ENCODE data around the gene TRIM28.
"Not testable (repeated sequence)": the region's sequence is repeated elsewhere in the genome, so short reads cannot be mapped to it uniquely, and the experiment has no call there.

Gene TRIM28

GRCh38 chr19:58519355-58520256, 24.3 kb upstream of the TRIM28 start, which contains the start of gene ZBTB45:
Gene ZBTB45 (minus strand): TSS chr19:58519810. CDS start chr19:58517673, 2,137 bp downstream.
- peak; percentile 95 for DNase-seq

GRCh38 chr19:58520257-58520599, 23.6 kb upstream of the TRIM28 start:
- no peak for DNase-seq

GRCh38 chr19:58521651-58522050, 22.2 kb upstream of the TRIM28 start:
- DNase-seq, result no peak

GRCh38 chr19:58522709-58523108, 21.2 kb upstream of the TRIM28 start:
- DNase-seq, result no peak

GRCh38 chr19:58529405-58529804, 14.5 kb upstream of the TRIM28 start:
- no peak for DNase-seq

GRCh38 chr19:58531034-58531840, 12.6 kb upstream of the TRIM28 start:
- no peak for DNase-seq

GRCh38 chr19:58535857-58536256, 8.0 kb upstream of the TRIM28 start:
- DNase-seq, result no peak

- DNase-seq, result peak; percentile 56
Observed at GRCh38 chr19:58536852-58537798, 6.7 kb upstream of the TRIM28 start.

GRCh38 chr19:58538257-58539168, 5.4 kb upstream of the TRIM28 start:
- peak; percentile 78 for DNase-seq

GRCh38 chr19:58539169-58539559, 4.7 kb upstream of the TRIM28 start:
- not testable (repeated sequence) for DNase-seq

- DNase-seq, result not testable (repeated sequence)
Observed at GRCh38 chr19:58542641-58543372, 1.1 kb upstream of the TRIM28 start.

GRCh38 chr19:58544591-58545285, 874 bp downstream of the TRIM28 start:
- DNase-seq, result peak; percentile 92

- DNase-seq, result no peak
Observed at GRCh38 chr19:58545286-58546018, 1.6 kb downstream of the TRIM28 start.

- no peak for DNase-seq
Observed at GRCh38 chr19:58546019-58546530, 2.2 kb downstream of the TRIM28 start.

GRCh38 chr19:58547323-58548312, 3.8 kb downstream of the TRIM28 start:
- no peak for DNase-seq

GRCh38 chr19:58548859-58549663, 5.2 kb downstream of the TRIM28 start:
- peak; percentile 61 for DNase-seq

Measured in activated effector memory CD4-positive, alpha-beta T cell treated with anti-CD3 and anti-CD28 coated beads, Interleukin-2, amount 50 U/mL, for 16 hours (primary cell).